ENCODE data around the gene TIGD3. TPM values are rescaled to one million over a fixed set of nuclear protein-coding genes. Genes with fewer than 3 reads are reported as not detected.

The TIGD3 gene
- total and polyA plus RNA-seq, 2 of the 8 experiments (the other 6 are each of a cell fraction or from before 2014, with no cell fraction given) = 1.1 to 1.3 TPM

- no peak overlapping the region for H3K9ac ChIP-seq (replicated peaks in 1 of 4; ENCODE audit: extremely low read depth in 1 of 4, low read depth in 3 of 4, low read length in 3 of 4)
- 0 out of 2 replicates have a peak overlapping the region, but pooled peaks have one; percentile 14 for H2BK12ac ChIP-seq (ENCODE audit: low read depth, low read length)
- H3K4me3 ChIP-seq (ENCODE audit: extremely low read depth in 1 of 4, insufficient read depth in 2 of 4, low read depth in 3 of 4, low read length in 4 of 4) = no peak overlapping the region
- no peak overlapping the region for H2BK5ac ChIP-seq (ENCODE audit: low read depth, low read length)
- H3K79me1 ChIP-seq (ENCODE audit: low read depth, low read length) = no peaks in the 10 kb centered on the region
- DNase-seq (ENCODE audit: low read depth in 1 of 2, low spot score in 2 of 2) (no peak), FAIRE-seq (no peak)
- no peak for TF ChIP-seq GABPA (IDR thresholded peaks at IDR 0.05; ENCODE audit: borderline replicate concordance, insufficient read depth, low read length)
- TF ChIP-seq SIX5 (IDR thresholded peaks at IDR 0.05; ENCODE audit: low read depth, low read length) = no peak
- TF ChIP-seq SIRT6 (IDR thresholded peaks at IDR 0.05; ENCODE audit: low read length) = no peak
- TF ChIP-seq PHF8 (conservative IDR thresholded peaks at IDR 0.05; ENCODE audit: low read depth, low read length) = no peak
- TF ChIP-seq, protein P1, sequence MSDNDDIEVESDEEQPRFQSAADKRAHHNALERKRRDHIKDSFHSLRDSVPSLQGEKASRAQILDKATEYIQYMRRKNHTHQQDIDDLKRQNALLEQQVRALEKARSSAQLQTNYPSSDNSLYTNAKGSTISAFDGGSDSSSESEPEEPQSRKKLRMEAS (IDR thresholded peaks at IDR 0.05) = no peak
- TF ChIP-seq TAF7 (optimal IDR thresholded peaks at IDR 0.05; ENCODE audit: borderline replicate concordance, low read depth, low read length) = no peak
- no peak overlapping the region for H2BK15ac ChIP-seq (ENCODE audit: low read length)
- H3K4ac ChIP-seq (replicated peaks; ENCODE audit: insufficient read length, low read depth, low read length) = no peak overlapping the region
- no peak overlapping the region for H2AK5ac ChIP-seq (ENCODE audit: low read depth, low read length)
- no peak overlapping the region for H2BK120ac ChIP-seq (replicated peaks; ENCODE audit: low read depth, low read length)
- 78% methylated on average over 8 of the region's 8 CpGs; no CpG with 5 or more reads in 1 of the 2 experiments for WGBS, 2 experiments (ENCODE audit: extremely low coverage in 1 of 2, insufficient coverage in 1 of 2, insufficient read length in 1 of 2, insufficient replicate concordance in 2 of 2, low coverage in 1 of 2, low lambda C conversion rate in 2 of 2, missing lambda C conversion rate in 1 of 2)
- H3K14ac ChIP-seq (ENCODE audit: insufficient read length) = no peak overlapping the region
- H3K23ac ChIP-seq (ENCODE audit: insufficient read length) = no peak overlapping the region
- no peak overlapping the region for H3K27ac ChIP-seq (ENCODE audit: low read depth, low read length)
- H2BK20ac ChIP-seq (ENCODE audit: low read length) = no peak overlapping the region
- no peaks in the 10 kb centered on the region for H3K27me3 ChIP-seq (replicated peaks in 1 of 4; ENCODE audit: control insufficient read depth in 3 of 4, extremely low read depth in 1 of 4, insufficient read depth in 3 of 4, low read length in 3 of 4)
- no peaks in the 10 kb centered on the region for H3K23me2 ChIP-seq (ENCODE audit: low read depth, low read length)
- no peaks in the 10 kb centered on the region for H3K79me2 ChIP-seq (ENCODE audit: control insufficient read depth in 1 of 2, insufficient read depth in 2 of 2, low read length in 2 of 2)
- no peak overlapping the region for H2AFZ ChIP-seq (ENCODE audit: low read length)
- ChIA-PET POLR2A (ENCODE audit: partially characterized antibody) (no interaction called here), CTCF (ENCODE audit: partially characterized antibody) (interaction anchor here (0.7 to 5.2 kb wide), 5 partner anchors 9 to 163 kb away, joined by 3 to 25 read pairs (median 8); no protein-coding TSS in a partner anchor)
- H3K18ac ChIP-seq (ENCODE audit: extremely low read depth, low read length) = peak overlapping the region; percentile 60; the same call in 1 of the 2 replicates
- H3K4me1 ChIP-seq (replicated peaks in 1 of 4; ENCODE audit: control insufficient read depth in 3 of 4, insufficient read depth in 4 of 4, low read length in 3 of 4) = peaks cover 0 to 4% (median 3%) of the 10 kb centered on the region in 4 experiments; a peak in 3 of 7 replicates
- no peaks in the 10 kb centered on the region for H4K20me1 ChIP-seq (replicated peaks in 1 of 2; ENCODE audit: control insufficient read depth in 1 of 2, insufficient read depth in 2 of 2, low read length in 2 of 2)
- peak overlapping the region; percentile 74; the same call in 1 of the 2 replicates for H4K8ac ChIP-seq (ENCODE audit: extremely low read depth, insufficient read depth, low read length)
- H4K5ac ChIP-seq (ENCODE audit: insufficient read length, low read depth, low read length) = no peak overlapping the region
- H3K4me2 ChIP-seq (ENCODE audit: insufficient read depth in 1 of 2, low read depth in 2 of 2, low read length in 2 of 2) = no peak overlapping the region
- H3K56ac ChIP-seq (replicated peaks; ENCODE audit: insufficient read length, low read depth, low read length) = no peak overlapping the region
- H3K36me3 ChIP-seq (ENCODE audit: control insufficient read depth in 2 of 4, insufficient read depth in 4 of 4, low read length in 3 of 4) = no peaks in the 10 kb centered on the region
- no peaks in the 10 kb centered on the region for H3K9me3 ChIP-seq (ENCODE audit: insufficient read depth in 2 of 2, low read depth in 1 of 2, low read length in 1 of 2)
- H4K91ac ChIP-seq (replicated peaks; ENCODE audit: insufficient read length, low read length) = no peak overlapping the region
Measured at GRCh38 chr11:65377036-65377435, 22.5 kb downstream of the TIGD3 start.

Measured in H1 (cell line).